ENCODE measurements around the gene PLXDC2. TPM values are rescaled to one million over a fixed set of nuclear protein-coding genes. Genes with fewer than 3 reads are reported as not detected.

Gene PLXDC2
- total and polyA plus RNA-seq, 2 donors (not counting 1 experiment from before 2014, with no cell fraction given): 0.07 TPM

- Histone ChIP-seq H3K36me3 (replicated peaks in 1 of 2; ENCODE audit: control extremely low read depth in 1 of 2, control insufficient read depth in 1 of 2, extremely low read depth in 1 of 2, insufficient read depth in 2 of 2, low read length in 1 of 2) (no peaks in the 10 kb centered on the region), H3K9me3 (ENCODE audit: control extremely low read depth in 1 of 3, control insufficient read depth in 2 of 3, insufficient read depth in 1 of 3, low read length in 2 of 3) (no peaks in the 10 kb centered on the region), H3K27ac (ENCODE audit: low read length in 2 of 2) (no peak overlapping the region), H4K20me1 (ENCODE audit: control insufficient read depth, insufficient read depth, low read length, poor library complexity, severe bottlenecking) (no peaks in the 10 kb centered on the region), H3K9ac (ENCODE audit: low read length) (no peak overlapping the region), H2AFZ (ENCODE audit: insufficient read depth, low read depth, low read length, poor library complexity, severe bottlenecking) (no peak overlapping the region), H3K4me1 (ENCODE audit: control insufficient read depth in 2 of 2, insufficient read depth in 2 of 2, low read length in 2 of 2) (no peaks in the 10 kb centered on the region), H3K4me2 (replicated peaks; ENCODE audit: low read depth, low read length, poor library complexity, severe bottlenecking) (no peak overlapping the region), H3K4me3 (ENCODE audit: control extremely low read depth in 1 of 5, extremely low read depth in 1 of 5, insufficient read depth in 1 of 5, low read depth in 2 of 5, low read length in 4 of 5) (no peak overlapping the region), H3K79me2 (ENCODE audit: control insufficient read depth, insufficient read depth, low read length) (no peaks in the 10 kb centered on the region), H3K27me3 (replicated peaks in 1 of 4; ENCODE audit: control extremely low read depth in 1 of 4, control insufficient read depth in 3 of 4, insufficient read depth in 4 of 4, low read length in 3 of 4) (no peaks in the 10 kb centered on the region)
- no peaks in the 10 kb centered on the region for H3K27me3 Mint-ChIP-seq
- H3K4me3 Mint-ChIP-seq: no peak overlapping the region
- ChIA-PET CTCF (no interaction called here), POLR2A (no interaction called here)
- H3K4me1 Mint-ChIP-seq: no peaks in the 10 kb centered on the region
- no CpG with 5 or more reads among the region's 4 CpGs for WGBS (ENCODE audit: insufficient coverage)
- H3K9me3 Mint-ChIP-seq (ENCODE audit: insufficient read depth): no peaks in the 10 kb centered on the region
- intact Hi-C loops (cut with micrococcal nuclease): no loop called here
- DNase-seq: no peak
- TF ChIP-seq EZH2 (IDR thresholded peaks at IDR 0.05; ENCODE audit: borderline replicate concordance, insufficient read depth, low read depth, low read length, poor library complexity, severe bottlenecking): no peak
- TF ChIP-seq CTCF (IDR thresholded peaks at IDR 0.05): no peak
- H3K27ac Mint-ChIP-seq: no peak overlapping the region
- ATAC-seq (ENCODE audit: low read depth): no peak
Measured at GRCh38 chr10:20158086-20158485, 341.9 kb downstream of the PLXDC2 start.

DNA sequence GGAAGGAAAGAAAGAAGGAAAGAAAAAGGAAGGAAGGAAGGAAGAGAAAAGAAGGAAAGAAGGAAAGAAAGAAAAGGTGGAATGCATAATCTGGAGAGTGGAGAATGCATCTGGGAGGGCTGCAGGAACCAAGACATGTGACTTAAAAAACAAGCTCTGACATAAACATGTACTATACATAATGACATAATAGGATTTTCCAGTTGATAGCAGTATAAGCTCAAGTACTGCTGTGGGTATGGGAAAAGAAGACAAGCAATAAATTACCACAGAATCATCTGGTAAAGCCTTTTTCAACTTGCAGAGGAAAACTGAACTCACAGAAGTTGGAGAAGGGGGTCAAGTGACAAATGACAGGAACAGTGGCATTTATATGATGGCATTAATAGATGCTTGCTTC lies 345.9 kb downstream of the PLXDC2 start:
- no peak for ATAC-seq (ENCODE audit: low read depth)
- no peaks in the 10 kb centered on the region for H3K27me3 ChIP-seq (replicated peaks in 1 of 4; ENCODE audit: control extremely low read depth in 1 of 4, control insufficient read depth in 3 of 4, insufficient read depth in 4 of 4, low read length in 3 of 4)
- ChIA-PET POLR2A (no interaction called here), CTCF (no interaction called here)
- H3K9ac ChIP-seq (ENCODE audit: low read length): no peak overlapping the region
- no peak overlapping the region for H3K27ac ChIP-seq (ENCODE audit: low read length in 2 of 2)
- no peak overlapping the region for H3K4me2 ChIP-seq (replicated peaks; ENCODE audit: low read depth, low read length, poor library complexity, severe bottlenecking)
- Mint-ChIP-seq H3K27ac (no peak overlapping the region), H3K27me3 (no peaks in the 10 kb centered on the region), H3K9me3 (ENCODE audit: insufficient read depth) (peaks cover 3% of the 10 kb centered on the region), H3K4me1 (no peaks in the 10 kb centered on the region), H3K4me3 (no peak overlapping the region)
- H3K4me3 ChIP-seq (ENCODE audit: control extremely low read depth in 1 of 5, extremely low read depth in 1 of 5, insufficient read depth in 1 of 5, low read depth in 2 of 5, low read length in 4 of 5): no peak overlapping the region
- DNase-seq: no peak
- no peaks in the 10 kb centered on the region for H4K20me1 ChIP-seq (ENCODE audit: control insufficient read depth, insufficient read depth, low read length, poor library complexity, severe bottlenecking)
- no peaks in the 10 kb centered on the region for H3K4me1 ChIP-seq (ENCODE audit: control insufficient read depth in 2 of 2, insufficient read depth in 2 of 2, low read length in 2 of 2)
- H2AFZ ChIP-seq (ENCODE audit: insufficient read depth, low read depth, low read length, poor library complexity, severe bottlenecking): no peak overlapping the region
- intact Hi-C loops (cut with micrococcal nuclease): no loop called here
- H3K9me3 ChIP-seq (ENCODE audit: control extremely low read depth in 1 of 3, control insufficient read depth in 2 of 3, insufficient read depth in 1 of 3, low read length in 2 of 3): no peaks in the 10 kb centered on the region
- TF ChIP-seq EZH2 (IDR thresholded peaks at IDR 0.05; ENCODE audit: borderline replicate concordance, insufficient read depth, low read depth, low read length, poor library complexity, severe bottlenecking) (no peak), CTCF (IDR thresholded peaks at IDR 0.05) (no peak)
- H3K36me3 ChIP-seq (replicated peaks in 1 of 2; ENCODE audit: control extremely low read depth in 1 of 2, control insufficient read depth in 1 of 2, extremely low read depth in 1 of 2, insufficient read depth in 2 of 2, low read length in 1 of 2): no peaks in the 10 kb centered on the region
- H3K79me2 ChIP-seq (ENCODE audit: control insufficient read depth, insufficient read depth, low read length): no peaks in the 10 kb centered on the region

All from B cell (primary cell).